KMS-11 (cell line): ENCODE data around the gene GUCD1.

Experiments used
- H2AFZ ChIP-seq: fragments of 200-600 bp; sonication (generic); 2 replicates; pipeline ENCODE4 v1.6.1; 2016; ENCODE audit warnings: antibody characterized with exemption, mixed run types, low read depth
- H3K27ac ChIP-seq: fragments of 200-600 bp; sonication (generic); 2 replicates; pipeline ENCODE4 v1.6.1; 2016; ENCODE audit warnings: mild to moderate bottlenecking, mixed run types
- H3K27me3 ChIP-seq: fragments of 200-600 bp; sonication (generic); 2 replicates; pipeline ENCODE4 v1.6.1; 2017; ENCODE audit warnings: mild to moderate bottlenecking, low read depth, mixed run types, moderate library complexity; ENCODE audit not compliant: insufficient read depth
- H3K36me3 ChIP-seq: fragments of 200-600 bp; sonication (generic); 2 replicates; pipeline ENCODE4 v1.6.1; 2017; ENCODE audit warnings: mild to moderate bottlenecking, mixed run types; ENCODE audit not compliant: insufficient read depth
- H3K4me1 ChIP-seq: fragments of 200-600 bp; sonication (generic); 2 replicates; pipeline ENCODE4 v1.6.1; 2016; ENCODE audit warnings: mild to moderate bottlenecking, low read depth, mixed run types; ENCODE audit not compliant: poor library complexity, severe bottlenecking
- H3K4me2 ChIP-seq: fragments of 200-600 bp; sonication (generic); 2 replicates; pipeline ENCODE4 v1.7.0; 2016; ENCODE audit warnings: mild to moderate bottlenecking, mixed run types
- H3K4me3 ChIP-seq: fragments of 200-600 bp; sonication (generic); IDR thresholded peaks from 2 replicates; pipeline ENCODE4 v1.6.1; 2017; ENCODE audit warnings: low read depth, low read length, mixed read lengths; ENCODE audit not compliant: insufficient read depth
- H3K79me2 ChIP-seq: fragments of 200-600 bp; sonication (generic); 2 replicates; pipeline ENCODE4 v1.6.1; 2016; ENCODE audit warnings: low read depth, mixed run types; ENCODE audit not compliant: insufficient read depth
- H3K9ac ChIP-seq: fragments of 200-600 bp; sonication (generic); 2 replicates; pipeline ENCODE4 v1.6.1; 2016; ENCODE audit warnings: mild to moderate bottlenecking, mixed run types
- H4K20me1 ChIP-seq: fragments of 200-600 bp; sonication (generic); 2 replicates; pipeline ENCODE4 v1.6.1; 2016; ENCODE audit warnings: mild to moderate bottlenecking, mixed run types; ENCODE audit not compliant: insufficient read depth
- TF ChIP-seq, protein P1 (sequence below): fragments of 200-600 bp; sonication (generic); conservative IDR thresholded peaks from 2 replicates; pipeline ENCODE4 v1.6.1; 2017; ENCODE audit warnings: low read depth, mild to moderate bottlenecking, antibody characterized with exemption, low read length, moderate library complexity, mixed read lengths

The GUCD1 gene

DNA sequence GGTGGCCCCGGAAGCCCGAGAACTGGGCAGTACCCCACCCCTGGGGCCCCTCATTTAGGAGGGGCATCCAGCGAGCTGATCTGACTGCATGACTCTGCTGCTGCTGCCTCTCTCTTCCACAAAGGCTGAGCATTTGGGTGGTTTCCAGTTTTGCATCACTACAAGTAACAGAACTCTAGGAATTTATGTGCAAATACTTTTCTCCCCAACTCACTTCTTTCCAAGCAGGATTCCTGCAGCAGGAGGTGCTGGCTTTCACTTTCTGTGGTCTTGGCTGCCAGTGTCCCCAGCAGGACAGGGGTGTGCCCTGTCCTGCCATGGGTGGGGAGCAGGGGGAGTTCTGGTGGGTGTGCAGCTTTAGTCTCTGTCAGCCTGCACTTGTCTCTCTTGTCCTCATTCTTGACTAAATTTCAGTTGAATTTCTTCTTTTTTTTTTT lies 38.6 kb downstream of the GUCD1 start:
- H3K27me3 ChIP-seq = no peaks in the 10 kb centered on the region
- no peaks in the 10 kb centered on the region for H3K79me2 ChIP-seq
- TF ChIP-seq, protein P1, sequence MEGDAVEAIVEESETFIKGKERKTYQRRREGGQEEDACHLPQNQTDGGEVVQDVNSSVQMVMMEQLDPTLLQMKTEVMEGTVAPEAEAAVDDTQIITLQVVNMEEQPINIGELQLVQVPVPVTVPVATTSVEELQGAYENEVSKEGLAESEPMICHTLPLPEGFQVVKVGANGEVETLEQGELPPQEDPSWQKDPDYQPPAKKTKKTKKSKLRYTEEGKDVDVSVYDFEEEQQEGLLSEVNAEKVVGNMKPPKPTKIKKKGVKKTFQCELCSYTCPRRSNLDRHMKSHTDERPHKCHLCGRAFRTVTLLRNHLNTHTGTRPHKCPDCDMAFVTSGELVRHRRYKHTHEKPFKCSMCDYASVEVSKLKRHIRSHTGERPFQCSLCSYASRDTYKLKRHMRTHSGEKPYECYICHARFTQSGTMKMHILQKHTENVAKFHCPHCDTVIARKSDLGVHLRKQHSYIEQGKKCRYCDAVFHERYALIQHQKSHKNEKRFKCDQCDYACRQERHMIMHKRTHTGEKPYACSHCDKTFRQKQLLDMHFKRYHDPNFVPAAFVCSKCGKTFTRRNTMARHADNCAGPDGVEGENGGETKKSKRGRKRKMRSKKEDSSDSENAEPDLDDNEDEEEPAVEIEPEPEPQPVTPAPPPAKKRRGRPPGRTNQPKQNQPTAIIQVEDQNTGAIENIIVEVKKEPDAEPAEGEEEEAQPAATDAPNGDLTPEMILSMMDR = no peak
- no peak overlapping the region for H2AFZ ChIP-seq
- no peak overlapping the region for H3K4me2 ChIP-seq
- H3K9ac ChIP-seq = no peak overlapping the region
- H3K4me3 ChIP-seq = no peak overlapping the region
- H3K36me3 ChIP-seq = no peaks in the 10 kb centered on the region
- no peaks in the 10 kb centered on the region for H4K20me1 ChIP-seq
- no peak overlapping the region for H3K27ac ChIP-seq
- H3K4me1 ChIP-seq = peaks cover 19% of the 10 kb centered on the region

GRCh38 chr22:24515027-24515338 lies 40.0 kb downstream of the GUCD1 start:
- H3K4me1 ChIP-seq = peaks cover 29% of the 10 kb centered on the region
- no peak overlapping the region for H3K27ac ChIP-seq
- H3K79me2 ChIP-seq = no peaks in the 10 kb centered on the region
- H3K27me3 ChIP-seq = no peaks in the 10 kb centered on the region
- H4K20me1 ChIP-seq = no peaks in the 10 kb centered on the region
- H3K4me3 ChIP-seq = no peak overlapping the region
- H2AFZ ChIP-seq = no peak overlapping the region
- no peak overlapping the region for H3K4me2 ChIP-seq
- H3K9ac ChIP-seq = no peak overlapping the region
- no peaks in the 10 kb centered on the region for H3K36me3 ChIP-seq
- TF ChIP-seq, protein P1 = no peak

DNA sequence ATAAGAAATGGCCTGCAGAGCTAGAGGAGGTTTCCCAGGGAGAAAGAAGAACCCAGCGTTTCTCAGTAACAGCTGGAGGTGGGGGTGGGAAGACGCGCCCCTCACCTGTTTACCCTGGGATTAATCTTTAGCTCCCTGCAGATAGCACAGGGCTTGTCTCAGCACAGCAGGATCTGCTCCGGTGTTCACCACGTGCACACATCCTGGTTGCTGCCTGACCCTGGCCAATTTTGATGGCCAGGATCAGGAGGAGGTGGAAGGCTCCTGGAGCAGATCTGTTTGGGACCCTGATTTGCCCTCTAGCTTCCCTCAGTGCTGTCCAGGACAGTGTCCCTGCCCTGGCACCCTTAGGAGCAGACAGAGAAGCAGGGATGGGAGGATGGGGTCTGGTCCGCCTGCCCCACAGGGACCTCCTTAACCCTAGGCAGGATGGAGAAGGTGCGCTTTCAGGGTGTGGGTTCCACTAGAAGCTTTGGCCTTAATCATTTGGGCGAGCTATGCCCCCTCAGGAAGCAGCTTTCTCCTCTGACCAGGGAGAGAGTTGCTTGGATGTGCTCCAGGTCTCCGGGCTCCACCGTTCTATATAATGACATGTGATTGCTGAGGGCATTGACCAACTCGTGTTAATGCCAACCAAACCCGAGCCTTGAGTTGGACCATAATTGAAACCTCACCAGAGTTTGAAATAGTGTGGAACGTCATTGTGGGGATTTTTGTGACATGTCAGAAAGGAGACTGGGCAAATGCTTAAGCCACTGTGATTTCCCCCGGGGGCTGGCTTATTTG lies 40.5 kb downstream of the GUCD1 start:
- no peak overlapping the region for H3K27ac ChIP-seq

DNA sequence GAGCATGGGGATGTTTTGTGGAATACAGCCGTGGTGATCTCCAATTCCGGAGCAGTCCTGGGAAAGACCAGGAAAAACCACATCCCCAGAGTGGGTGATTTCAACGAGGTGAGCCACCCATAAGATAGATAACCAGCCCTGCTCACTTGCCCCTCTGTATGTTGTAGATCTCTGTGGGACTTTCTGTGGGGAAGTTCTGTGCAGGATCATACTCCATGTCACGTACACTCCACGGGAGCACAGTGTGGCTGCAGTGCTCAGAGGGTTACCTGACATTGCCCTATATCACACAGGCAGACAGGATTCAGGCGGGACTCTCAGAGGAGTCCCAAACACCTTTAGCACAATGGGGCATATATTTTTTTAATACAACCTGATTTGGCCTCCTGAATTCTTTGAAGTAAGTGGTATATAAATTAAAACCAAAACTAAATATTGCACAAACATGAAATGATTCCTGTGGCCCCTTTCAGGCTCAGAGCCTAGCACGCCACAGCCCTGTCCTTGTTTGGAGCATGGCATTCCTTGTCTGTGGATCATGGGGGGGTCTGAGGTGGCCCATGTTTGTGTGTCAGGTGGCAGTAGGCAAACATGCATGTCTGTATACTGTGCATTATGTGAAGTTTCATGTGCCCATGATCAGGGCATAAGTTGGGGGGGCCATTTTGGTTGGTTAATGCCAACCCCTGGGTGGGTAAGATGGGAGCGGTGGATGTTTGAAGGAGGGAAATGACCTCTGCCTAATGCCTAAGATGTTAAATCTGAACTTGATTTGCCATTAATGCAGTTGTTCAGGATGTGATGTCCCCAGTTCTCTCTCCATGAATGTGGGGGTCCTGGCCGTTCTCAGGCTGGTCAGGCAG lies 41.3 kb downstream of the GUCD1 start:
- H3K79me2 ChIP-seq = no peaks in the 10 kb centered on the region
- no peak overlapping the region for H3K27ac ChIP-seq
- H3K27me3 ChIP-seq = no peaks in the 10 kb centered on the region
- TF ChIP-seq, protein P1 = no peak
- no peak overlapping the region for H3K4me2 ChIP-seq
- no peaks in the 10 kb centered on the region for H3K36me3 ChIP-seq
- no peak overlapping the region for H3K9ac ChIP-seq
- no peaks in the 10 kb centered on the region for H4K20me1 ChIP-seq
- peaks cover 29% of the 10 kb centered on the region for H3K4me1 ChIP-seq
- H3K4me3 ChIP-seq = no peak overlapping the region
- no peak overlapping the region for H2AFZ ChIP-seq

More for the DNA sequence above, 40.5 kb downstream of the GUCD1 start:
- TF ChIP-seq, protein P1 = no peak
- H3K36me3 ChIP-seq = no peaks in the 10 kb centered on the region
- H3K9ac ChIP-seq = no peak overlapping the region
- H3K27me3 ChIP-seq = no peaks in the 10 kb centered on the region
- no peaks in the 10 kb centered on the region for H3K79me2 ChIP-seq
- no peaks in the 10 kb centered on the region for H4K20me1 ChIP-seq
- peaks cover 29% of the 10 kb centered on the region for H3K4me1 ChIP-seq
- no peak overlapping the region for H3K4me2 ChIP-seq
- H2AFZ ChIP-seq = no peak overlapping the region
- no peak overlapping the region for H3K4me3 ChIP-seq
